B cell (primary cell): ENCODE measurements around the gene POLA2. TPM values are rescaled to one million over a fixed set of nuclear protein-coding genes. Genes with fewer than 3 reads are reported as not detected.
"Not testable (repeated sequence)": the region's sequence is repeated elsewhere in the genome, so short reads cannot be mapped to it uniquely, and the experiment has no call there.

Experiments
- ATAC-seq: fragments of 200-7000 bp; cut with Tn5 transposase; one replicate; pipeline ENCODE4 v1.10.0; 2021; ENCODE audit warnings: low read depth, mild to moderate bottlenecking, moderate number of reproducible peaks, moderate library complexity
- CTCF ChIA-PET: fragments of 350-600 bp; sonication (Branson Sonifier 250); formaldehyde crosslinking; loops from one replicate; lab custom pipeline; 2021; ENCODE audit warnings: antibody characterized with exemption, inconsistent platforms; lab: Charles Lee
- POLR2A ChIA-PET: fragments of 350-600 bp; sonication (Branson Sonifier 250); formaldehyde crosslinking; loops from one replicate; lab custom pipeline; 2021; ENCODE audit warnings: antibody characterized with exemption; lab: Charles Lee
- DNase-seq: peaks from one replicate; pipeline ENCODE4 v3.0.0; 2013
- H2AFZ ChIP-seq: 2 replicates; pipeline ENCODE4 v1.6.1; 2012; ENCODE audit warnings: mild to moderate bottlenecking, low read depth, low read length; ENCODE audit not compliant: insufficient read depth, poor library complexity, severe bottlenecking
- H3K27ac ChIP-seq, 2 donors: 1 replicate in 1 of 2; 2 replicates in 1 of 2; pipeline ENCODE4 v1.5.1; 2012 to 2013; ENCODE audit warnings: low read length in 2 of 2, mild to moderate bottlenecking in 2 of 2, moderate library complexity in 1 of 2
- H3K27me3 ChIP-seq, 4 experiments: fragments of 200-600 bp in 1 of 4; sonication (generic) in 1 of 4; replicated peaks in 1 of 4; 1 replicate in 2 of 4; 2 replicates in 2 of 4; pipeline versions ENCODE4 v1.6.1 to v1.7.0; 2013 to 2016; ENCODE audit warnings: low read length in 3 of 4, mild to moderate bottlenecking in 2 of 4, mixed read lengths in 1 of 4, moderate library complexity in 1 of 4; ENCODE audit not compliant: insufficient read depth in 4 of 4, control insufficient read depth in 3 of 4; ENCODE audit errors: control extremely low read depth in 1 of 4
- H3K36me3 ChIP-seq, 2 experiments: replicated peaks in 1 of 2; 1 replicate in 1 of 2; 2 replicates in 1 of 2; pipeline versions ENCODE4 v1.6.1 to v1.7.1; 2013; ENCODE audit warnings: low read length in 1 of 2; ENCODE audit not compliant: insufficient read depth in 2 of 2, control insufficient read depth in 1 of 2; ENCODE audit errors: control extremely low read depth in 1 of 2, extremely low read depth in 1 of 2
- H3K4me1 ChIP-seq, 2 donors: fragments of 200-600 bp in 1 of 2; sonication (generic) in 1 of 2; 1 replicate in 1 of 2; 2 replicates in 1 of 2; pipeline versions ENCODE4 v1.5.1 to v1.6.1; 2013 to 2017; ENCODE audit warnings: low read length in 2 of 2; ENCODE audit not compliant: control insufficient read depth in 2 of 2, insufficient read depth in 2 of 2
- H3K4me2 ChIP-seq: replicated peaks from 2 replicates; pipeline ENCODE3; 2012; ENCODE audit warnings: mild to moderate bottlenecking, low read depth, low read length; ENCODE audit not compliant: poor library complexity, severe bottlenecking
- H3K4me3 ChIP-seq, 5 experiments: fragments of 200-600 bp in 1 of 5; sonication (generic) in 1 of 5; 1 replicate in 3 of 5; 2 replicates in 2 of 5; pipeline versions ENCODE4 v1.5.1 to v1.7.0; 2011 to 2016; ENCODE audit warnings: low read length in 4 of 5, mild to moderate bottlenecking in 4 of 5, low read depth in 2 of 5, control low read depth in 1 of 5, moderate library complexity in 1 of 5; ENCODE audit not compliant: insufficient read depth in 1 of 5; ENCODE audit errors: control extremely low read depth in 1 of 5, extremely low read depth in 1 of 5
- H3K79me2 ChIP-seq: fragments of 200-600 bp; sonication (generic); one replicate; pipeline ENCODE4 v1.6.0; 2016; ENCODE audit warnings: low read length; ENCODE audit not compliant: control insufficient read depth, insufficient read depth
- H3K9ac ChIP-seq: fragments of 200-600 bp; sonication (generic); 2 replicates; pipeline ENCODE4 v1.6.1; 2017; ENCODE audit warnings: mild to moderate bottlenecking, low read length, moderate library complexity
- H3K9me3 ChIP-seq, 3 donors: one replicate each; pipeline versions ENCODE4 v1.6.1 to v1.7.1; 2013; ENCODE audit warnings: low read length in 2 of 3; ENCODE audit not compliant: control insufficient read depth in 2 of 3, insufficient read depth in 1 of 3; ENCODE audit errors: control extremely low read depth in 1 of 3
- H4K20me1 ChIP-seq: 2 replicates; pipeline ENCODE4 v1.6.0; 2012; ENCODE audit warnings: mild to moderate bottlenecking, low read length; ENCODE audit not compliant: insufficient read depth, control insufficient read depth, poor library complexity, severe bottlenecking
- H3K27ac Mint-ChIP-seq: one replicate; pipeline ENCODE4 v1.8.0; 2021; ENCODE audit warnings: mixed read lengths
- H3K27me3 Mint-ChIP-seq: one replicate; pipeline ENCODE4 v1.8.0; 2021; ENCODE audit warnings: mixed read lengths
- H3K4me1 Mint-ChIP-seq: one replicate; pipeline ENCODE4 v1.8.0; 2021; ENCODE audit warnings: mixed read lengths
- H3K4me3 Mint-ChIP-seq: one replicate; pipeline ENCODE4 v1.8.0; 2021; ENCODE audit warnings: mixed read lengths
- H3K9me3 Mint-ChIP-seq: one replicate; pipeline ENCODE4 v1.8.0; 2022; ENCODE audit warnings: mixed read lengths; ENCODE audit not compliant: insufficient read depth
- EZH2 ChIP-seq: IDR thresholded peaks from 2 replicates; pipeline ENCODE4 v1.6.1; 2012; ENCODE audit warnings: borderline replicate concordance, low read depth, mild to moderate bottlenecking, moderate library complexity, low read length; ENCODE audit not compliant: insufficient read depth, poor library complexity, severe bottlenecking
- WGBS: methylation state at CpG from one replicate; pipeline ENCODE4 v1.1.5; 2013; ENCODE audit warnings: missing lambda C conversion rate; ENCODE audit not compliant: insufficient coverage; 5-methylcytosine and 5-hydroxymethylcytosine counted together
- intact Hi-C: fragments of 100-400 bp; cut with micrococcal nuclease; formaldehyde crosslinking; loops from one replicate; pipeline ENCODE4 v1.10.0; 2022
- polyA plus RNA-seq: library from polyadenylated mRNA; depleted of rRNA; stranded (reverse); fragments of >200 nt; gene quantifications from 2 replicates; pipeline ENCODE4 v1.2.3, GENCODE V29; 2012
- total RNA-seq, 2 donors: library from RNA; stranded (reverse); fragments of 120-200 nt in 1 of 2; gene quantifications; 1 replicate in 1 of 2; 2 replicates in 1 of 2; pipeline versions ENCODE4 v1.2.3 to v1.2.4, GENCODE V29; 2013 to 2022
- TF ChIP-seq, protein P1 (sequence below): fragments of 200-600 bp; IDR thresholded peaks from one replicate; pipeline ENCODE4 v1.8.0; 2022; ENCODE audit warnings: antibody characterized with exemption, mild to moderate bottlenecking

Gene POLA2
- total and polyA plus RNA-seq, 2 donors (not counting 1 experiment from before 2014, with no cell fraction given): 13.0 to 28.7 TPM

- intact Hi-C loops: no loop called here
- H3K79me2 ChIP-seq: no peaks in the 10 kb centered on the region
- no peak overlapping the region for H2AFZ ChIP-seq
- no peaks in the 10 kb centered on the region for H3K4me1 ChIP-seq
- ChIA-PET POLR2A (interaction anchor here (0.6 kb wide), 1 partner anchor 78 kb away, joined by 3 read pairs; no protein-coding TSS in a partner anchor), CTCF (interaction anchor here (0.7 to 1.4 kb wide), 3 partner anchors 18 to 72 kb away, joined by 3 to 7 read pairs (median 4); no protein-coding TSS in a partner anchor)
- ATAC-seq: no peak
- H3K9me3 ChIP-seq: peaks cover 0 to 16% (median 5%) of the 10 kb centered on the region in 3 donors
- H3K4me3 ChIP-seq: no peak overlapping the region
- no peak overlapping the region for H3K27ac ChIP-seq
- H3K4me2 ChIP-seq: no peak overlapping the region
- Mint-ChIP-seq H3K27me3 (no peaks in the 10 kb centered on the region), H3K27ac (no peak overlapping the region), H3K9me3 (peaks cover 4% of the 10 kb centered on the region), H3K4me3 (no peak overlapping the region), H3K4me1 (no peaks in the 10 kb centered on the region)
- DNase-seq: no peak
- no peaks in the 10 kb centered on the region for H3K27me3 ChIP-seq
- WGBS: 93% methylated on average over 2 of the region's 4 CpGs
- no peak overlapping the region for H3K9ac ChIP-seq
- no peaks in the 10 kb centered on the region for H3K36me3 ChIP-seq
- H4K20me1 ChIP-seq: no peaks in the 10 kb centered on the region
- TF ChIP-seq EZH2: no peak
- TF ChIP-seq, protein P1, sequence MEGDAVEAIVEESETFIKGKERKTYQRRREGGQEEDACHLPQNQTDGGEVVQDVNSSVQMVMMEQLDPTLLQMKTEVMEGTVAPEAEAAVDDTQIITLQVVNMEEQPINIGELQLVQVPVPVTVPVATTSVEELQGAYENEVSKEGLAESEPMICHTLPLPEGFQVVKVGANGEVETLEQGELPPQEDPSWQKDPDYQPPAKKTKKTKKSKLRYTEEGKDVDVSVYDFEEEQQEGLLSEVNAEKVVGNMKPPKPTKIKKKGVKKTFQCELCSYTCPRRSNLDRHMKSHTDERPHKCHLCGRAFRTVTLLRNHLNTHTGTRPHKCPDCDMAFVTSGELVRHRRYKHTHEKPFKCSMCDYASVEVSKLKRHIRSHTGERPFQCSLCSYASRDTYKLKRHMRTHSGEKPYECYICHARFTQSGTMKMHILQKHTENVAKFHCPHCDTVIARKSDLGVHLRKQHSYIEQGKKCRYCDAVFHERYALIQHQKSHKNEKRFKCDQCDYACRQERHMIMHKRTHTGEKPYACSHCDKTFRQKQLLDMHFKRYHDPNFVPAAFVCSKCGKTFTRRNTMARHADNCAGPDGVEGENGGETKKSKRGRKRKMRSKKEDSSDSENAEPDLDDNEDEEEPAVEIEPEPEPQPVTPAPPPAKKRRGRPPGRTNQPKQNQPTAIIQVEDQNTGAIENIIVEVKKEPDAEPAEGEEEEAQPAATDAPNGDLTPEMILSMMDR: no peak
These were observed 18.0 kb upstream of the POLA2 start for GRCh38 chr11:65243797-65244196.

- intact Hi-C loops, H3K27me3 Mint-ChIP-seq, H3K27ac Mint-ChIP-seq, H2AFZ ChIP-seq, H3K36me3 ChIP-seq, H3K4me3 Mint-ChIP-seq, H3K27me3 ChIP-seq, H3K9ac ChIP-seq, POLR2A ChIA-PET, H3K4me2 ChIP-seq, H3K27ac ChIP-seq, H3K9me3 Mint-ChIP-seq, H3K4me1 ChIP-seq, H3K79me2 ChIP-seq, H3K4me3 ChIP-seq, DNase-seq, H3K4me1 Mint-ChIP-seq, CTCF ChIA-PET, H4K20me1 ChIP-seq, ATAC-seq: not testable (repeated sequence)
- 100% methylated on average over 2 of the region's 8 CpGs for WGBS
- H3K9me3 ChIP-seq: peaks cover 0 to 16% (median 5%) of the 10 kb centered on the region in 3 donors
These were observed 16.7 kb upstream of the POLA2 start for GRCh38 chr11:65245046-65245445.
